Measurements from ENCODE around the gene SMARCAD1.
A peak's percentile ranks its signal among the peaks of the same experiment; 100 is the strongest.

The SMARCAD1 gene

GRCh38 chr4:94207469-94208224, at the start of gene SMARCAD1:
Gene SMARCAD1, plus strand, starts transcription at chr4:94207865. Its CDS starts 530 bp downstream, at chr4:94208395.
- peak; percentile 87 for DNase-seq

GRCh38 chr4:94158883-94159282, 48.8 kb upstream of the SMARCAD1 start:
- no peak for DNase-seq

GRCh38 chr4:94159790-94160189, 47.9 kb upstream of the SMARCAD1 start:
- no peak for DNase-seq

- no peak for DNase-seq
Observed at GRCh38 chr4:94160774-94161173, 46.9 kb upstream of the SMARCAD1 start.

GRCh38 chr4:94165256-94165655, 42.4 kb upstream of the SMARCAD1 start:
- DNase-seq: no peak

GRCh38 chr4:94168321-94168720, 39.3 kb upstream of the SMARCAD1 start:
- no peak for DNase-seq

- DNase-seq: no peak
Observed at GRCh38 chr4:94169803-94170372, 37.8 kb upstream of the SMARCAD1 start.

- no peak for DNase-seq
Observed at GRCh38 chr4:94171616-94172015, 36.0 kb upstream of the SMARCAD1 start.

GRCh38 chr4:94175553-94176261, 32.0 kb upstream of the SMARCAD1 start:
- DNase-seq: no peak

- no peak for DNase-seq
Observed at GRCh38 chr4:94177822-94178221, 29.8 kb upstream of the SMARCAD1 start.

GRCh38 chr4:94181815-94182214, 25.9 kb upstream of the SMARCAD1 start:
- DNase-seq: no peak

GRCh38 chr4:94202769-94203168, 4.9 kb upstream of the SMARCAD1 start:
- DNase-seq: no peak

- DNase-seq: peak; percentile 2
Observed at GRCh38 chr4:94208266-94208665, 601 bp downstream of the SMARCAD1 start.

- no peak for DNase-seq
Observed at GRCh38 chr4:94208918-94209317, 1.3 kb downstream of the SMARCAD1 start.

- DNase-seq: no peak
Observed at GRCh38 chr4:94211861-94212260, 4.2 kb downstream of the SMARCAD1 start.

- no peak for DNase-seq
Observed at GRCh38 chr4:94214703-94215319, 7.1 kb downstream of the SMARCAD1 start.

- no peak for DNase-seq
Observed at GRCh38 chr4:94216394-94216793, 8.7 kb downstream of the SMARCAD1 start.

GRCh38 chr4:94219402-94219801, 11.7 kb downstream of the SMARCAD1 start:
- no peak for DNase-seq

- DNase-seq: no peak
Observed at GRCh38 chr4:94221916-94222315, 14.3 kb downstream of the SMARCAD1 start.

- no peak for DNase-seq
Observed at GRCh38 chr4:94225449-94225848, 17.8 kb downstream of the SMARCAD1 start.

GRCh38 chr4:94226763-94227162, 19.1 kb downstream of the SMARCAD1 start:
- DNase-seq: no peak

GRCh38 chr4:94228493-94229216, 21.0 kb downstream of the SMARCAD1 start:
- DNase-seq: no peak

- no peak for DNase-seq
Observed at GRCh38 chr4:94232519-94232918, 24.9 kb downstream of the SMARCAD1 start.
